Breast epithelium (tissue), 4 donors: ENCODE measurements around the gene CREM. TPM values are rescaled to one million over a fixed set of nuclear protein-coding genes. Genes with fewer than 3 reads are reported as not detected.

ENCODE experiments used
- DNase-seq, 2 donors: peaks; one replicate each; pipeline ENCODE4 v3.0.0-alpha.2; 2019; ENCODE audit warnings: low spot score in 2 of 2
- H3K27ac ChIP-seq, 2 donors: fragments of 200-600 bp; sonication (generic) in 1 of 2; one replicate each; pipeline ENCODE4 v1.5.1; 2016 to 2019; ENCODE audit warnings: mild to moderate bottlenecking in 1 of 2
- H3K27me3 ChIP-seq, 2 donors: fragments of 200-600 bp; sonication (generic) in 1 of 2; one replicate each; pipeline versions ENCODE4 v1.5.1 to v1.6.0; 2017 to 2019; ENCODE audit warnings: control low read depth in 1 of 2, mild to moderate bottlenecking in 1 of 2
- H3K36me3 ChIP-seq: fragments of 200-600 bp; one replicate; pipeline ENCODE4 v1.5.1; 2019
- H3K4me1 ChIP-seq, 2 donors: fragments of 200-600 bp; sonication (generic); one replicate each; pipeline ENCODE4 v1.5.1; 2016 to 2019; ENCODE audit warnings: control low read depth in 1 of 2
- H3K4me3 ChIP-seq, 3 donors: fragments of 200-600 bp; sonication (generic); 1 replicate in 2 of 3; 2 replicates in 1 of 3; pipeline ENCODE4 v1.5.1; 2016 to 2019; ENCODE audit warnings: mild to moderate bottlenecking in 3 of 3, moderate library complexity in 2 of 3
- H3K9me3 ChIP-seq, 2 donors: fragments of 200-600 bp; sonication (generic) in 1 of 2; one replicate each; pipeline ENCODE4 v1.5.1; 2016 to 2019; ENCODE audit warnings: control low read depth in 1 of 2
- CTCF ChIP-seq, 3 donors: fragments of 450-650 bp; IDR thresholded peaks; one replicate each; pipeline ENCODE4 v1.5.1; 2016 to 2017; ENCODE audit warnings: antibody characterized with exemption in 3 of 3, mild to moderate bottlenecking in 3 of 3, moderate library complexity in 3 of 3
- POLR2A ChIP-seq: fragments of 450-650 bp; IDR thresholded peaks from one replicate; pipeline ENCODE4 v1.6.1; 2016; ENCODE audit warnings: antibody characterized with exemption, mild to moderate bottlenecking, moderate library complexity
- POLR2AphosphoS5 ChIP-seq, 3 donors: sonication (generic); formaldehyde crosslinking; IDR thresholded peaks; one replicate each; pipeline ENCODE4 v1.6.1; 2017; ENCODE audit warnings: antibody characterized with exemption in 3 of 3
- intact Hi-C: fragments of 100-400 bp; cut with DNase I; formaldehyde crosslinking; loops from one replicate; pipeline ENCODE4 v1.15.1; 2023; ENCODE audit warnings: low total_unique reads
- total RNA-seq, 3 donors: library from RNA; depleted of rRNA; stranded (reverse); fragments of >200 nt; gene quantifications; one replicate each; pipeline ENCODE4 v1.1.0, GENCODE V29; 2016

Gene CREM
- total RNA-seq, 3 donors from 2014 or later = 30.6 to 55.4 (median 41.6) TPM

GRCh38 chr10:35089611-35090161 lies 37.0 kb upstream of the CREM start:
- no peaks in the 10 kb centered on the region for H3K36me3 ChIP-seq
- H3K4me1 ChIP-seq = peaks cover 0 to 7% of the 10 kb centered on the region in 2 donors
- TF ChIP-seq POLR2A (no peak), CTCF (IDR thresholded peaks at IDR 0.05) (no peak), POLR2AphosphoS5 (IDR thresholded peaks at IDR 0.05) (no peak)
- peak overlapping the region; percentile 85 to 93 (median 91) for H3K4me3 ChIP-seq
- H3K27me3 ChIP-seq = no peaks in the 10 kb centered on the region
- no peaks in the 10 kb centered on the region for H3K9me3 ChIP-seq
- DNase-seq = no peak
- intact Hi-C loops = no loop called here
- peak overlapping the region; percentile 88 to 93 for H3K27ac ChIP-seq

GRCh38 chr10:35090162-35090954 lies 36.3 kb upstream of the CREM start, which contains the start of gene CUL2:
Gene CUL2, minus strand, starts transcription at chr10:35090341. Its CDS starts 19,024 bp downstream, at chr10:35071317.
- no peak for TF ChIP-seq CTCF (IDR thresholded peaks at IDR 0.05)
- peak; percentile 90 to 97 (median 97) for TF ChIP-seq POLR2AphosphoS5 (IDR thresholded peaks at IDR 0.05)
- no peak for TF ChIP-seq POLR2A
- peak within 1 kb of the TSS; percentile 88 to 93 for H3K27ac ChIP-seq
- no peaks in the 10 kb centered on the region for H3K27me3 ChIP-seq
- H3K36me3 ChIP-seq = no peaks in the 10 kb centered on the region
- peak within 1 kb of the TSS; percentile 85 to 93 (median 91) for H3K4me3 ChIP-seq
- intact Hi-C loops = no loop called here
- no peaks in the 10 kb centered on the region for H3K9me3 ChIP-seq
- DNase-seq = peak; percentile 82 to 89
- H3K4me1 ChIP-seq = peaks cover 0 to 7% of the 10 kb centered on the region in 2 donors

GRCh38 chr10:35091994-35092790 lies 34.5 kb upstream of the CREM start:
- TF ChIP-seq POLR2A = no peak
- no peak for TF ChIP-seq CTCF (IDR thresholded peaks at IDR 0.05)
- TF ChIP-seq POLR2AphosphoS5 (IDR thresholded peaks at IDR 0.05) = no peak
- no peaks in the 10 kb centered on the region for H3K27me3 ChIP-seq
- intact Hi-C loops = no loop called here

GRCh38 chr10:35092851-35093250 lies 33.8 kb upstream of the CREM start:
- no peaks in the 10 kb centered on the region for H3K27me3 ChIP-seq
- intact Hi-C loops = no loop called here
- no peaks in the 10 kb centered on the region for H3K9me3 ChIP-seq
- peaks cover 0 to 7% of the 10 kb centered on the region in 2 donors for H3K4me1 ChIP-seq
- H3K36me3 ChIP-seq = no peaks in the 10 kb centered on the region
- TF ChIP-seq POLR2A (no peak), POLR2AphosphoS5 (IDR thresholded peaks at IDR 0.05) (no peak), CTCF (IDR thresholded peaks at IDR 0.05) (no peak)
- H3K27ac ChIP-seq = no peak overlapping the region
- DNase-seq = no peak
- H3K4me3 ChIP-seq = no peak overlapping the region

More at GRCh38 chr10:35091994-35092790, 34.5 kb upstream of the CREM start:
- Histone ChIP-seq H3K4me3 (no peak overlapping the region), H3K4me1 (peaks cover 0 to 7% of the 10 kb centered on the region in 2 donors), H3K27ac (no peak overlapping the region), H3K9me3 (no peaks in the 10 kb centered on the region), H3K36me3 (no peaks in the 10 kb centered on the region)
- no peak for DNase-seq
